Upper lobe of right lung (tissue), 1 donor: Measurements from ENCODE around the gene NEK10. TPM values are rescaled to one million over a fixed set of nuclear protein-coding genes. Genes with fewer than 3 reads are reported as not detected.
A peak's percentile ranks its signal among the peaks of the same experiment; 100 is the strongest.

Experiments
- ATAC-seq: fragments of 200-7000 bp; cut with Tn5 transposase; one replicate; pipeline ENCODE4 v1.9.1; 2020; ENCODE audit warnings: mild to moderate bottlenecking, moderate library complexity
- DNase-seq: peaks from one replicate; pipeline ENCODE4 v3.0.0-alpha.2; 2020
- H3K27ac ChIP-seq: fragments of 200-600 bp; one replicate; pipeline ENCODE4 v1.8.0; 2022
- H3K27me3 ChIP-seq: fragments of 200-600 bp; one replicate; pipeline ENCODE4 v1.8.0; 2022; ENCODE audit warnings: mild to moderate bottlenecking
- H3K36me3 ChIP-seq: fragments of 200-600 bp; one replicate; pipeline ENCODE4 v1.8.0; 2022
- H3K4me1 ChIP-seq: fragments of 200-600 bp; one replicate; pipeline ENCODE4 v1.8.0; 2022
- H3K4me3 ChIP-seq: fragments of 200-600 bp; one replicate; pipeline ENCODE4 v1.8.0; 2022; ENCODE audit warnings: mild to moderate bottlenecking
- H3K9me3 ChIP-seq: fragments of 200-600 bp; one replicate; pipeline ENCODE4 v1.8.0; 2022
- CTCF ChIP-seq: fragments of 200-600 bp; IDR thresholded peaks from one replicate; pipeline ENCODE4 v1.8.0; 2022; ENCODE audit warnings: antibody characterized with exemption
- intact Hi-C: fragments of 100-400 bp; cut with DNase I; formaldehyde crosslinking; loops from one replicate; pipeline ENCODE4 v1.11.0; 2022
- total RNA-seq: library from RNA; stranded (reverse); fragmentation: NEBNext Ultra II Directional; extraction: Animal tissue kit (Norgen Biotek cat#: 25700); gene quantifications from one replicate; pipeline ENCODE4 v1.2.1, GENCODE V29; 2021
- donor health status: DM: no; HTN: yes; CAD: no; lungs with severe emphysema.

Gene NEK10
- total RNA-seq, 1 donor from 2014 or later = 0.49 TPM

GRCh38 chr3:27253391-27253790 lies 115.8 kb downstream of the NEK10 start:
- no peaks in the 10 kb centered on the region for H3K9me3 ChIP-seq
- no peak for TF ChIP-seq CTCF
- H3K36me3 ChIP-seq = no peaks in the 10 kb centered on the region
- intact Hi-C loops = no loop called here
- no peak for ATAC-seq
- DNase-seq = no peak
- no peak overlapping the region for H3K4me3 ChIP-seq
- no peaks in the 10 kb centered on the region for H3K27me3 ChIP-seq
- no peak overlapping the region for H3K27ac ChIP-seq
- H3K4me1 ChIP-seq = no peaks in the 10 kb centered on the region

GRCh38 chr3:27252646-27253045 lies 116.5 kb downstream of the NEK10 start:
- H3K27ac ChIP-seq = no peak overlapping the region
- no peak for DNase-seq

GRCh38 chr3:27244374-27244773 lies 124.8 kb downstream of the NEK10 start:
- TF ChIP-seq CTCF = no peak
- no peaks in the 10 kb centered on the region for H3K27me3 ChIP-seq
- no peak for ATAC-seq
- H3K4me3 ChIP-seq = no peak overlapping the region
- H3K9me3 ChIP-seq = no peaks in the 10 kb centered on the region
- intact Hi-C loops = no loop called here
- H3K27ac ChIP-seq = no peak overlapping the region
- no peaks in the 10 kb centered on the region for H3K36me3 ChIP-seq
- no peaks in the 10 kb centered on the region for H3K4me1 ChIP-seq
- no peak for DNase-seq

More at GRCh38 chr3:27252646-27253045, 116.5 kb downstream of the NEK10 start:
- ATAC-seq = no peak
- Histone ChIP-seq H3K36me3 (no peaks in the 10 kb centered on the region), H3K9me3 (no peaks in the 10 kb centered on the region), H3K4me1 (no peaks in the 10 kb centered on the region), H3K27me3 (no peaks in the 10 kb centered on the region), H3K4me3 (no peak overlapping the region)
- intact Hi-C loops = no loop called here
- no peak for TF ChIP-seq CTCF

GRCh38 chr3:27239951-27240350 lies 129.2 kb downstream of the NEK10 start:
- TF ChIP-seq CTCF = no peak
- no peak for ATAC-seq

GRCh38 chr3:27228805-27229204 lies 140.4 kb downstream of the NEK10 start:
- no peak for DNase-seq
- H3K36me3 ChIP-seq = no peaks in the 10 kb centered on the region
- no peaks in the 10 kb centered on the region for H3K4me1 ChIP-seq
- intact Hi-C loops = no loop called here
- H3K9me3 ChIP-seq = no peaks in the 10 kb centered on the region
- H3K27me3 ChIP-seq = no peaks in the 10 kb centered on the region
- ATAC-seq = no peak
- no peak overlapping the region for H3K4me3 ChIP-seq
- no peak overlapping the region for H3K27ac ChIP-seq
- no peak for TF ChIP-seq CTCF

More at GRCh38 chr3:27239951-27240350, 129.2 kb downstream of the NEK10 start:
- Histone ChIP-seq H3K9me3 (peaks cover 25% of the 10 kb centered on the region), H3K27ac (no peak overlapping the region), H3K36me3 (no peaks in the 10 kb centered on the region), H3K4me3 (no peak overlapping the region), H3K27me3 (no peaks in the 10 kb centered on the region), H3K4me1 (no peaks in the 10 kb centered on the region)
- intact Hi-C loops = no loop called here
- no peak for DNase-seq

GRCh38 chr3:27224197-27224596 lies 145.0 kb downstream of the NEK10 start:
- TF ChIP-seq CTCF = no peak
- ATAC-seq = peak; percentile 44
- H3K9me3 ChIP-seq = no peaks in the 10 kb centered on the region
- H3K27ac ChIP-seq = no peak overlapping the region
- H3K27me3 ChIP-seq = no peaks in the 10 kb centered on the region
- intact Hi-C loops = no loop called here
- no peaks in the 10 kb centered on the region for H3K36me3 ChIP-seq
- no peak overlapping the region for H3K4me3 ChIP-seq
- no peaks in the 10 kb centered on the region for H3K4me1 ChIP-seq
- DNase-seq = no peak
